RPMI8226 (cell line): Measurements from ENCODE around the gene ROMO1.

Source experiments
- DNase-seq: peaks from one replicate; pipeline ENCODE4 v3.0.0-alpha.2; 2015

Gene ROMO1

GRCh38 chr20:35699127-35699956 is at the start of gene ROMO1, which contains the start of gene NFS1:
ROMO1 (plus strand) TSS chr20:35699405; CDS start chr20:35699633, 228 bp downstream.
NFS1 (minus strand) TSS chr20:35699352; CDS start chr20:35699288, 64 bp downstream.
- DNase-seq, result peak; percentile 91

DNA sequence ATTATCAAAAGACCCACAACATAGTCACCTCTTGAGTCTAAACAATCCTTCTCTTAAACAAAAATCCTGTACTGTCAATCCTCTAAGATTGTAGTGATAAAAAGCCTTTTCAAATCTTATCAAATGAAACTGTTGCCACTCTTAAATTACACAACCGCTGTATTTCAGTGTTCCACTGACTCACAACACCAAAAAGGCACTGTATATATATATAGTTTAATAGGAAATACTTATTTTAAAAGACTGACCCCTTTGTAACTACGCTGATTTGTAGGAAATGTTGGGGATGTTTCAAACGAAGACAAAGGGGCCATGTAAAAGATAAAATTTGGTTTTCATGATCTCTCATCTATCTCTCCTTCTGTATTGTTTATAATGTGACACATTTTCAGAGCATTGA is 48.6 kb upstream of the ROMO1 start:
- DNase-seq, result no peak

- no peak for DNase-seq
Measured at GRCh38 chr20:35651958-35652357, 47.2 kb upstream of the ROMO1 start.

DNA sequence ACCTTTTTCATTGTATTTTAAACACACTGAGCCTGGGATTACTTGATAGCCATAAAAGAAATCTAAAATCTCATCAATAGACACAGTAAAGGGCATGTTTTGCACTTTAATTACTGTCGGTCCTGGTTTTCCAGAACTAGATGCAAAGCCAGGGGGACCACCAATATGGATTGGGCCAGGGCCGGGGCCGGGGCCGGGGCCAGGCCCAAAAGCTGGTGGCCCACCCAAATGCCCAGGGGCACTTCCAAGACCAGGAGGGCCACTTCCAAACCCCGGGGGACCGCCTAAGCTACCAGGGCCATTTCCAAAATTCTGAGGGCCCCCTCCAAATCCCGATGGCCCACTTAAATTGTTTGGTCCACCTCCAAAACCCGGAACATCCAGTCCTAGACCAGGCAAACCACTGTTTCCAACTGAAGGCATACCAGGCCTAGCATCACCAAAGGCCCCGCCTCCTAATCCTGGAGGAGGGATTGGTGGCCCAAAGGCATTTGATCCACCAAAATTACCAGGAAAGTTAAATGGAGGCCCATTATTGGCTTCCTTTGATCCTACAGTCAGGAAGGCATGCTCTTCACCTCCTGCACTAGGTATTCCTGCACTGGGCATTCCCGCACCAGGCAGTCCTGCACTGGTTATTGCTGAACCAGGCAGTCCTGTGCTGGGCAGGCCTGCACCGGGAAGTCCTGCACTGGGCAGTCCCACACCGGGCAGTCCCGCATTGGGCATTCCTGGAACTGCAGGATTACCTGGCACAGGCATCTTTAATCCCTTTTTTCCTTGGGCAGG is 46.4 kb upstream of the ROMO1 start:
- no peak for DNase-seq

GRCh38 chr20:35653430-35653734 is 45.8 kb upstream of the ROMO1 start:
- no peak for DNase-seq

- no peak for DNase-seq
Measured at GRCh38 chr20:35653893-35654292, 45.3 kb upstream of the ROMO1 start.

- DNase-seq, result no peak
Measured at GRCh38 chr20:35654415-35654814, 44.8 kb upstream of the ROMO1 start.

GRCh38 chr20:35657271-35657670 is 41.9 kb upstream of the ROMO1 start:
- no peak for DNase-seq

DNA sequence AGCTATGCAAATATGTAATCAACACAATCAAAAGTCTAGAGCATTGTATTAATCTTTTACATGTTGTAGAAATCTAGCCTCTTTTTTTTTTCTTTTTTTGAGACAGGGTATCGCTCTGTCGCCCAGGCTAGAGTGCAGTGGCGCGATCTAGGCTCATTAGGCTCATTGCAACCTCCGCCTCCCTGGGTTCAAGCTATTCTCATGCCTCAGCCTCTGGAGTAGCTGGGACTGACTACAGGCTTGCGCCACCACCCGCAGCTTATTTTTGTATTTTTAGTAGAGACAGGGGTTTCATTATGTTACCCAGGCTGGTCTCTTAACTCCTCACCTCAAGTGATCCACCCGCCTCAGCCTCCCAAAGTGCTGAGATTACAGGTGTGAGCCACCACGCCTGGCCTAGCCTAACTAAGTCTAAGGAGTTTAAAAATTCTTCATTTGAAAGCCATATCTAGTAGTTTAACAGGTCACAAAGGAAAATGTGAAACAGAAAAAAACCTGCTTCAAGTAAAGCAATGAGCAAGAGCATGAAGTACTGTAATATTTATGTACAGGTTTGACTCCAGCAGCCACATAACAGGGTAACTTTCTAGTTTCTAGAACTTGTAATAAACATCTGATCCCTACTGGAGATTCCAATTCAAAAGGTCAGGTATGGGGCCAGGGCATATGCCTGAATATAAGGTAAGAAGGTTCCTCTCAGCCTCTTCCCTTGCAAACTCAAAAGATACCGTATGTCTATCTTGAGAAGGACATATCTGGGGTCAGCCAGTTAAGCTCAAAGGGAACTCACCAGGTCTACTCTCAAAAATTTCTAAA is 38.9 kb upstream of the ROMO1 start:
- no peak for DNase-seq

- DNase-seq, result no peak
Measured at GRCh38 chr20:35661053-35661452, 38.2 kb upstream of the ROMO1 start.

DNA sequence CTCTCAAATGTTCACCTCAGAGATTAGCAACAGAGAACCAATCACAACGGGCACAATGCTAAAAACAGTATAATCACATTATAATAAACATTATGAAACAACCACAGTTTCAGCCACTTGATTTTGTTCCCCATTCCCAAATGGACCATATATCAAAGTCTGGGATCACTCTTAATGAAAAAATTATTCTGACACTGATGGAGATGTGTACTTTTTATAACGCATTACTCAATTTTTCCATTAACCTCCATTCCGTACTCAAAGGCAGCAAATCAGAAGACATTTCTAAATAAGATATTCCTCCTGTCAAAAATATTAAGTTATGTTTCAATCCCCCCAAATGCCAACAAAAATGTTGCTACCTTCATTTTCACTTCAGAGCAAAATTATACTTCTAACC is 37.3 kb upstream of the ROMO1 start:
- DNase-seq, result no peak

GRCh38 chr20:35662551-35662950 is 36.7 kb upstream of the ROMO1 start:
- no peak for DNase-seq

DNA sequence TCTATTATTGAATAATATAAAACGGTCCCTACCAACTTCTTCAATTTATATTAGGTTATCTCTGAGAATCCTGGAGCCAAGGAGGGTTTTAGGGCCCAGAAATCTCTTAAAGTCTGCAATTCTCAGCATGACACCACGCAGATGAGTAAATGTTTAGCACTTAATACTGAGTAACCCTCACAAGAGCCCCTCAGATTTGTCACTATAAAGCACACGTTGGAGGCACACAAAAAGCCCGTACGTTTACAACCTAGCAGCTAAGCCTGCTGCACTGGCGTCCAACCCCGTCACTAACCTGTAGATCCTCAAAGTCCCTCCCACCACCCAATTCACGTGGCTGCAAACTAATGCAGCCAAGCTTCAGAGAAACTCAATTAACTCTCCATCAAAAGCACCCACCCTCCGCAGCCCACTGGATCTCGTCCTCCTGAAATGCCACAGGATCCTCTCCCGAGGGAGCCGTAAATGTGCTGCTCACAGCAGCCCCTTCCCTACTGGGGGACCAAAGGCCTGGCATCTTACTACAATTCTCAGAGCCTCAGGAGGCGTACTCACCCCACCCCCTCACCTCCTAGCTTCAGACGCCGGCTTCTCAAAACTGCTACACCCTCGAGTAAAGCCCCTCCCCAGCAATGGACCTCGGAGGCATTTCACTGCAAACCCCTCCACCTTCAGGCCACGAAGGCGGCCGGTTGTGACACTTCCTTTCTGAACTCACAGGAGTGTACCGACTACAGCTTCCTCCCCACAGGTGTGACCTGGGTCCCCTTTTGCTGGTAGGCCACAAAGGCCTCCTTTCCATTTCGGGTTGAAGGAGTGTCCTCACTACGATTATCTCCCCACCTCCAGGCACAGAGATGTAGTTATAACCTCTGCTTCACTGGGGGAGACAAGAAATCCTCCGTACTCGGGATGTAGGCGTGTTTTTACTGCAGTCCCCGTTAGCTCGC is 35.4 kb upstream of the ROMO1 start:
- peak; percentile 68 for DNase-seq

DNA sequence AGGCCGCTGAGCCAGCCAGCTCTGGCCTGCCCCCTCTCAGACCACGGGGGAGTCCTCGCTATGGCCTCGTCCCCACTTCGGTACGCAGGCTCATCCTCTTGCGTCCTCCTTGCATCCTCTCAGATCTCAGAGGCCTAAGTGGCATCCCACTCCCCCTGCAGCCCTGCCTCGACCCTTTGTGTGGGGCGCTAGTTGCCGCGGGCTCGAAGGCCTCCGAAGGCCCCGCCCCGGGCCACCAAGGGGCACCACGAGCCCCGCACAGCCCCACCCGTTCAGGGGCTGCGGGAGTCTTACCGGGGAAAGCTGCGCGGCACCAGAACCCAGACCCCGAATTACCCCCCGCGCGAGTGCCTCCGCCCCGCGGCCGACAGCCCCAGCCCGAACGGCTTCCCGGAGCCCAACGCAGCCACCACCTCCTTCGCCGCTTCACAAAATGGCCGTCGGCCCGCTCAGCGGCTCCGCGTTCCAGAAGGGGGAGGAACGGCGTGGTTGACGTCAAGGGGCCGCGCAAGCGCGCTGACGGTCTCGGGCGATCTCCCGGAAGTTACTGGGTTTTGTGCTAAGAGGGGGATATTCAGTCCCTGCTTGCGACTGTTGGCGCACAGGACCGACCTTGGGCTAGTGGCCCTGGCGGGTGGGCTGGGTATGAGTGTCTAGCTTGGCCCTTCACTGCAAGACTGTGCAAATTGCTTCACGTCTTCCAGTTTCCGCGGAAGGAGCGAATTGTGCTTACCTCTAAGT is 34.6 kb upstream of the ROMO1 start, which contains the start of the genes CPNE1 and RBM12:
TSS of gene CPNE1 (minus strand) at position 435 of the 741 bp plus-strand sequence. CDS start 31,977 bp downstream, outside the sequence.
TSS of gene RBM12 (minus strand) at position 435 of the 741 bp plus-strand sequence. CDS start 9,578 bp downstream, outside the sequence.
- peak; percentile 94 for DNase-seq

GRCh38 chr20:35665949-35666288 is 33.3 kb upstream of the ROMO1 start:
- no peak for DNase-seq

DNA sequence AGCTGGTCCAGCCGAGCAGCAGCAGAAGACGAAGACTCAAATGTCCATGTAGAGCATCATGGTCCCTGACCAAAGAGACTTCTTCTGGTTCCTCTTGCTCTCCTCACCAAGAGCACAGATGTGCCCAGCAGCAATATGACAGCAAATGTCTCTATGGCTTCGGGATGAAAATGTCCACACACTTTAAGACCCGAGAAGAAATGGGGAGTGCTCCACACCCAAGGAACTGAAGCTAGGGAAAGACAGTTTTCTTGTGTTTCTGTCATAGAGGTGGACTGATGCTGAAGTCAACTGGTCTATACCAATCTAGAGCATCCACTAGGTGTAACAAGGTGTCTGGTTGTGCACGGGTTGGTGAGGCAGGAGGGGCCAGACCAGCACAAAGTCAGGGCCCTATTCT is 30.0 kb upstream of the ROMO1 start:
- DNase-seq, result no peak

DNA sequence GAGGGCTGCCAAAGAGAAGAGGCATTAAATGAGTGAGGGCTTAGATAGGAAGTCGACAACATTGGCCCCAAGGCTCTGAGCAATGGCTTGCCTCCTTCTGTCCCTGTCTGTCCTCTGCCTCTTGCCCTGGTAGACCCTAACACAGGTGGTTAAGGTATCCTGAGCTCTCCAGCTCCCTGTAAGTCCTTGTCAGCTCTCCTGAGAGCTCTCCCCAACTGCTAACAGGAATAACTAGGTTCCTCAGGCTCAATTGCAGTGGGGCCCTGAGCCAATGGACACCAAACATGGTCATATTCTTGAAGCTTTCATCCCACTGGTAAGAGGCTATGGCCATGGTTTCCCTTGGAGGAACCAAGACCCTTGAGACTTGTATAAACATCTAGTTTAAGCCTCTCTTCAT is 29.5 kb upstream of the ROMO1 start:
- DNase-seq, result no peak

GRCh38 chr20:35673884-35674283 is 25.3 kb upstream of the ROMO1 start:
- no peak for DNase-seq

DNA sequence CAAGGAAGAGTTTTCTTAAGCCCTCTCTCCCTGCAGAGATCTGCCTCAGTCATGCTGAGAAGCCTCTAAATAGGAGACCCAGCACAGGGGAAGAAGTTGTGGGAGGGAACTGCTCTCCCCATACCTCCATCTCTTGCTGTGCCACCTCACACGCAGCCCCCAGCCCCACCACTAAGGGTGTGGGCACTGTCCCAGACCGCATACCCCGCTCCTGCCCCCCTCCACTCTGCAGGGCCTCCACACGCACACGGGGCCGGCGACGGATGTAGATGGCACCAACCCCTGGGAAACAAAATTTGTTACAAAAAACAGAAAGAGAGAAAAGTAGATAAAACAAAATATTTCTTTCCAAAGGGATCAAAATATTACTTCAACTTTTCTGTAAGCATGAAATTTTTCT is 24.3 kb upstream of the ROMO1 start:
- no peak for DNase-seq

DNA sequence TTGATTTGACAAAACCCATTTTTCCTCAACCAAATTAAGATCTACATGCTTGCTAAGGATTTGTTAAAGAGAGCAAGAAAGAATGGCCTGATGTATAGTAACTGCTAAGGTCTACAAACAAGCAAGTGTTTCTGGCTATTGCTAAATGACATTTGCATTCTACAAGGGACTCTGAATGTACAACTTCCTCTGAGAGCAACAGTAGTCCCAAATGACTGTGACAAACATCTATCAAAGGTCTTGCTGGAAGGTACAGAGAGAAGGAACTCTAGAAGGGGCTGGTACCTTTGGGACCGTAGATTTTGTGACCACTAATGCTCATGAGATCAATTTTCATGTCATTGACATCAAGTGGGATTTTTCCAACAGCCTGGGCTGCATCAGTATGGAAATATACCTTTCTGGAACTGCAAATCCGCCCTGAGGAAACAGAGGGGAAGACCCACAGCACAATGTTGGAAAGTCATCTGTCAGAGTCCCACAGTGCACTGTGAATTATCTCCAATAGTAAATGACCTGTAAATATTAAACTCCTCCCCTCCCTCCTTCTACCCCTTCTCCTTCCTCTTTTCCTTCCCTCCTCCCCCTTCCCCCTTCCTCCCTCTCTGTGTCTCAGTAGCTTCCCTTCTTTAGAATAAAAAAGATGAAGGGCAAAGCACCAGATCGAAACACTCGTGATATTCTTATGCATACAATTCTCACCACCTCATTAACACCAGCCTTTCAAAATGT is 18.6 kb upstream of the ROMO1 start:
- DNase-seq, result no peak

- no peak for DNase-seq
Measured at GRCh38 chr20:35681960-35682359, 17.2 kb upstream of the ROMO1 start.
